Activated naive CD8-positive, alpha-beta T cell treated with anti-CD3 and anti-CD28 coated beads, Interleukin-2, amount 50 U/mL, for 24 hours (primary cell): Measurements from ENCODE around the gene C1QTNF2.

Experiments
- ATAC-seq: fragments of 150-1000 bp; cut with Tn5 transposase; one replicate; pipeline ENCODE4 v1.10.0; 2021
- DNase-seq: peaks from one replicate; pipeline ENCODE4 v3.0.0; 2021
- H3K27ac Mint-ChIP-seq: one replicate; pipeline ENCODE4 v1.8.0; 2021; ENCODE audit warnings: mild to moderate bottlenecking, mixed read lengths
- H3K27me3 Mint-ChIP-seq: one replicate; pipeline ENCODE4 v1.8.0; 2021; ENCODE audit warnings: mixed read lengths
- H3K36me3 Mint-ChIP-seq: one replicate; pipeline ENCODE4 v1.8.0; 2021; ENCODE audit warnings: low read depth, mixed read lengths
- H3K4me1 Mint-ChIP-seq: one replicate; pipeline ENCODE4 v1.8.0; 2021; ENCODE audit warnings: mixed read lengths
- H3K4me3 Mint-ChIP-seq: one replicate; pipeline ENCODE4 v1.8.0; 2021; ENCODE audit warnings: mild to moderate bottlenecking, moderate library complexity, mixed read lengths
- H3K9me3 Mint-ChIP-seq: one replicate; pipeline ENCODE4 v1.8.0; 2021; ENCODE audit warnings: mixed read lengths

C1QTNF2 gene

GRCh38 chr5:160382346-160382745, 11.9 kb upstream of the C1QTNF2 start:
- H3K36me3 Mint-ChIP-seq = no peaks in the 10 kb centered on the region
- H3K4me1 Mint-ChIP-seq = no peaks in the 10 kb centered on the region
- ATAC-seq = no peak
- no peak overlapping the region for H3K27ac Mint-ChIP-seq
- H3K9me3 Mint-ChIP-seq = peaks cover 12% of the 10 kb centered on the region
- H3K27me3 Mint-ChIP-seq = peaks cover 8% of the 10 kb centered on the region
- H3K4me3 Mint-ChIP-seq = no peak overlapping the region
- DNase-seq = no peak

- Mint-ChIP-seq H3K36me3 (no peaks in the 10 kb centered on the region), H3K4me3 (no peak overlapping the region), H3K27ac (no peak overlapping the region), H3K27me3 (peaks cover 18% of the 10 kb centered on the region), H3K9me3 (no peaks in the 10 kb centered on the region), H3K4me1 (no peaks in the 10 kb centered on the region)
- DNase-seq (no peak), ATAC-seq (no peak)
Observed at GRCh38 chr5:160380041-160380440, 9.6 kb upstream of the C1QTNF2 start.

- H3K27ac Mint-ChIP-seq = no peak overlapping the region
- H3K9me3 Mint-ChIP-seq = no peaks in the 10 kb centered on the region
- ATAC-seq = no peak
- no peaks in the 10 kb centered on the region for H3K36me3 Mint-ChIP-seq
- no peak overlapping the region for H3K4me3 Mint-ChIP-seq
- no peak for DNase-seq
- H3K27me3 Mint-ChIP-seq = peaks cover 21% of the 10 kb centered on the region
- H3K4me1 Mint-ChIP-seq = no peaks in the 10 kb centered on the region
Observed at GRCh38 chr5:160379511-160379910, 9.1 kb upstream of the C1QTNF2 start.

GRCh38 chr5:160378330-160378729, 7.9 kb upstream of the C1QTNF2 start:
- Mint-ChIP-seq H3K36me3 (no peaks in the 10 kb centered on the region), H3K27me3 (peaks cover 24% of the 10 kb centered on the region), H3K4me3 (no peak overlapping the region), H3K27ac (no peak overlapping the region), H3K4me1 (no peaks in the 10 kb centered on the region), H3K9me3 (no peaks in the 10 kb centered on the region)
- ATAC-seq = no peak
- no peak for DNase-seq

GRCh38 chr5:160377651-160378050, 7.2 kb upstream of the C1QTNF2 start:
- Mint-ChIP-seq H3K4me1 (no peaks in the 10 kb centered on the region), H3K4me3 (no peak overlapping the region), H3K36me3 (no peaks in the 10 kb centered on the region), H3K9me3 (no peaks in the 10 kb centered on the region), H3K27ac (no peak overlapping the region), H3K27me3 (peaks cover 31% of the 10 kb centered on the region)
- DNase-seq (no peak), ATAC-seq (no peak)

- Mint-ChIP-seq H3K4me1 (no peaks in the 10 kb centered on the region), H3K27ac (no peak overlapping the region), H3K36me3 (no peaks in the 10 kb centered on the region), H3K4me3 (no peak overlapping the region), H3K9me3 (no peaks in the 10 kb centered on the region), H3K27me3 (peaks cover 41% of the 10 kb centered on the region)
- no peak for DNase-seq
- ATAC-seq = no peak
Observed at GRCh38 chr5:160376416-160376815, 6.0 kb upstream of the C1QTNF2 start.

GRCh38 chr5:160375701-160376100, 5.3 kb upstream of the C1QTNF2 start:
- no peaks in the 10 kb centered on the region for H3K36me3 Mint-ChIP-seq
- peaks cover 48% of the 10 kb centered on the region for H3K27me3 Mint-ChIP-seq
- no peaks in the 10 kb centered on the region for H3K9me3 Mint-ChIP-seq
- ATAC-seq = no peak
- no peak overlapping the region for H3K4me3 Mint-ChIP-seq
- no peak for DNase-seq
- peaks cover 3% of the 10 kb centered on the region for H3K4me1 Mint-ChIP-seq
- no peak overlapping the region for H3K27ac Mint-ChIP-seq

- peaks cover 50% of the 10 kb centered on the region for H3K27me3 Mint-ChIP-seq
Observed at GRCh38 chr5:160375166-160375565, 4.7 kb upstream of the C1QTNF2 start.

GRCh38 chr5:160371294-160371693, 868 bp upstream of the C1QTNF2 start:
- no peak overlapping the region for H3K27ac Mint-ChIP-seq
- DNase-seq = no peak
- peaks cover 13% of the 10 kb centered on the region for H3K4me1 Mint-ChIP-seq
- H3K4me3 Mint-ChIP-seq = no peak overlapping the region
- ATAC-seq = no peak
- peaks cover 67% of the 10 kb centered on the region for H3K27me3 Mint-ChIP-seq
- no peaks in the 10 kb centered on the region for H3K9me3 Mint-ChIP-seq
- no peaks in the 10 kb centered on the region for H3K36me3 Mint-ChIP-seq

More at GRCh38 chr5:160375166-160375565, 4.7 kb upstream of the C1QTNF2 start:
- no peaks in the 10 kb centered on the region for H3K9me3 Mint-ChIP-seq
- H3K27ac Mint-ChIP-seq = no peak overlapping the region
- ATAC-seq (no peak), DNase-seq (no peak)
- H3K4me3 Mint-ChIP-seq = no peak overlapping the region
- peaks cover 4% of the 10 kb centered on the region for H3K4me1 Mint-ChIP-seq
- H3K36me3 Mint-ChIP-seq = no peaks in the 10 kb centered on the region

- Mint-ChIP-seq H3K27me3 (peaks cover 63% of the 10 kb centered on the region), H3K4me1 (peaks cover 13% of the 10 kb centered on the region), H3K36me3 (no peaks in the 10 kb centered on the region), H3K9me3 (no peaks in the 10 kb centered on the region), H3K4me3 (peak overlapping the region; percentile 37), H3K27ac (no peak overlapping the region)
- ATAC-seq (no peak), DNase-seq (no peak)
Observed at GRCh38 chr5:160370713-160371034, 248 bp upstream of the C1QTNF2 start.

- no peak overlapping the region for H3K27ac Mint-ChIP-seq
- H3K9me3 Mint-ChIP-seq = no peaks in the 10 kb centered on the region
- no peaks in the 10 kb centered on the region for H3K36me3 Mint-ChIP-seq
- ATAC-seq (no peak), DNase-seq (no peak)
- peaks cover 55% of the 10 kb centered on the region for H3K27me3 Mint-ChIP-seq
- H3K4me3 Mint-ChIP-seq = no peak overlapping the region
- H3K4me1 Mint-ChIP-seq = peaks cover 13% of the 10 kb centered on the region
Observed at GRCh38 chr5:160367885-160368284, 2.5 kb downstream of the C1QTNF2 start.

GRCh38 chr5:160367261-160367660, 3.2 kb downstream of the C1QTNF2 start:
- DNase-seq (no peak), ATAC-seq (peak; percentile 6)
- Mint-ChIP-seq H3K4me3 (no peak overlapping the region), H3K36me3 (no peaks in the 10 kb centered on the region), H3K4me1 (peaks cover 13% of the 10 kb centered on the region), H3K27me3 (peaks cover 50% of the 10 kb centered on the region), H3K9me3 (no peaks in the 10 kb centered on the region), H3K27ac (no peak overlapping the region)

- H3K9me3 Mint-ChIP-seq = no peaks in the 10 kb centered on the region
- DNase-seq (no peak), ATAC-seq (no peak)
- no peaks in the 10 kb centered on the region for H3K36me3 Mint-ChIP-seq
- no peak overlapping the region for H3K4me3 Mint-ChIP-seq
- H3K27me3 Mint-ChIP-seq = peaks cover 41% of the 10 kb centered on the region
- no peak overlapping the region for H3K27ac Mint-ChIP-seq
- H3K4me1 Mint-ChIP-seq = peaks cover 13% of the 10 kb centered on the region
Observed at GRCh38 chr5:160366230-160366629, 4.2 kb downstream of the C1QTNF2 start.

- ATAC-seq = no peak
- Mint-ChIP-seq H3K27ac (no peak overlapping the region), H3K4me1 (no peaks in the 10 kb centered on the region), H3K4me3 (no peak overlapping the region), H3K36me3 (no peaks in the 10 kb centered on the region), H3K9me3 (no peaks in the 10 kb centered on the region), H3K27me3 (peaks cover 24% of the 10 kb centered on the region)
- no peak for DNase-seq
Observed at GRCh38 chr5:160363660-160364395, 6.6 kb downstream of the C1QTNF2 start.

- no peak overlapping the region for H3K4me3 Mint-ChIP-seq
- no peak for ATAC-seq
- H3K27ac Mint-ChIP-seq = no peak overlapping the region
- no peaks in the 10 kb centered on the region for H3K9me3 Mint-ChIP-seq
- no peaks in the 10 kb centered on the region for H3K36me3 Mint-ChIP-seq
- no peaks in the 10 kb centered on the region for H3K4me1 Mint-ChIP-seq
- no peak for DNase-seq
- H3K27me3 Mint-ChIP-seq = peaks cover 19% of the 10 kb centered on the region
Observed at GRCh38 chr5:160363211-160363610, 7.2 kb downstream of the C1QTNF2 start.
